Measurements from ENCODE around the gene NDE1.

- TF ChIP-seq, protein P1, sequence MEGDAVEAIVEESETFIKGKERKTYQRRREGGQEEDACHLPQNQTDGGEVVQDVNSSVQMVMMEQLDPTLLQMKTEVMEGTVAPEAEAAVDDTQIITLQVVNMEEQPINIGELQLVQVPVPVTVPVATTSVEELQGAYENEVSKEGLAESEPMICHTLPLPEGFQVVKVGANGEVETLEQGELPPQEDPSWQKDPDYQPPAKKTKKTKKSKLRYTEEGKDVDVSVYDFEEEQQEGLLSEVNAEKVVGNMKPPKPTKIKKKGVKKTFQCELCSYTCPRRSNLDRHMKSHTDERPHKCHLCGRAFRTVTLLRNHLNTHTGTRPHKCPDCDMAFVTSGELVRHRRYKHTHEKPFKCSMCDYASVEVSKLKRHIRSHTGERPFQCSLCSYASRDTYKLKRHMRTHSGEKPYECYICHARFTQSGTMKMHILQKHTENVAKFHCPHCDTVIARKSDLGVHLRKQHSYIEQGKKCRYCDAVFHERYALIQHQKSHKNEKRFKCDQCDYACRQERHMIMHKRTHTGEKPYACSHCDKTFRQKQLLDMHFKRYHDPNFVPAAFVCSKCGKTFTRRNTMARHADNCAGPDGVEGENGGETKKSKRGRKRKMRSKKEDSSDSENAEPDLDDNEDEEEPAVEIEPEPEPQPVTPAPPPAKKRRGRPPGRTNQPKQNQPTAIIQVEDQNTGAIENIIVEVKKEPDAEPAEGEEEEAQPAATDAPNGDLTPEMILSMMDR (IDR thresholded peaks at IDR 0.05) = no peak
- TF ChIP-seq POLR2A (IDR thresholded peaks at IDR 0.05) = no peak
Measured at GRCh38 chr16:15751940-15752339, 101.9 kb downstream of the NDE1 start.
